Muscle of leg (tissue), 11 donors: ENCODE results near the gene UBA3. TPM values are rescaled to one million over a fixed set of nuclear protein-coding genes. Genes with fewer than 3 reads are reported as not detected.

Source experiments
- DNase-seq: peaks from one replicate; pipeline ENCODE4 v3.0.0; 2013
- H3K27ac ChIP-seq: one replicate; pipeline ENCODE4 v1.5.1; 2013; ENCODE audit warnings: mild to moderate bottlenecking, low read length, control low read depth
- H3K27me3 ChIP-seq: one replicate; pipeline ENCODE4 v1.6.1; 2013; ENCODE audit warnings: low read length; ENCODE audit not compliant: control insufficient read depth, insufficient read depth
- H3K36me3 ChIP-seq: one replicate; pipeline ENCODE4 v1.6.1; 2013; ENCODE audit warnings: low read length; ENCODE audit not compliant: control insufficient read depth, insufficient read depth
- H3K4me1 ChIP-seq: one replicate; pipeline ENCODE4 v1.6.1; 2013; ENCODE audit warnings: low read length; ENCODE audit not compliant: control insufficient read depth, insufficient read depth
- H3K4me3 ChIP-seq: one replicate; pipeline ENCODE4 v1.5.1; 2013; ENCODE audit warnings: low read length, control low read depth
- H3K9me3 ChIP-seq: replicated peaks from 2 replicates; pipeline ENCODE4 v1.6.1; 2013; ENCODE audit warnings: low read depth, low read length; ENCODE audit not compliant: control insufficient read depth
- WGBS: methylation state at CpG from one replicate; pipeline ENCODE4 v1.1.5; 2013; ENCODE audit warnings: missing lambda C conversion rate; ENCODE audit not compliant: insufficient coverage; 5-methylcytosine and 5-hydroxymethylcytosine counted together
- polyA plus RNA-seq, 8 donors: library from polyadenylated mRNA; unstranded; fragments of 120-200 nt; gene quantifications; one replicate each; pipeline versions ENCODE4 v1.2.1 to v1.2.3, GENCODE V29; 2013; ENCODE audit warnings: inconsistent platforms in 1 of 8, low replicate concordance in 1 of 8; ENCODE audit not compliant: insufficient read length in 8 of 8, insufficient read depth in 1 of 8
- total RNA-seq: library from RNA; stranded (reverse); fragments of 120-200 nt; gene quantifications from one replicate; pipeline ENCODE4 v1.2.4, GENCODE V29; 2013

The UBA3 gene
- total and polyA plus RNA-seq, 9 donors = 40.9 to 51.1 (median 42.8) TPM

- no peaks in the 10 kb centered on the region for H3K9me3 ChIP-seq
- no peak for DNase-seq
- H3K4me1 ChIP-seq = no peaks in the 10 kb centered on the region
- no peak overlapping the region for H3K27ac ChIP-seq
- WGBS = 100% methylated on average over 2 of the region's 8 CpGs
- no peak overlapping the region for H3K4me3 ChIP-seq
- H3K27me3 ChIP-seq = no peaks in the 10 kb centered on the region
- H3K36me3 ChIP-seq = peaks cover 31% of the 10 kb centered on the region
Measured at GRCh38 chr3:69104586-69104985, 24.4 kb upstream of the UBA3 start.

GRCh38 chr3:69103123-69103522 lies 23.0 kb upstream of the UBA3 start:
- Histone ChIP-seq H3K27me3 (no peaks in the 10 kb centered on the region), H3K4me3 (no peak overlapping the region), H3K36me3 (peaks cover 27% of the 10 kb centered on the region), H3K9me3 (no peaks in the 10 kb centered on the region), H3K4me1 (no peaks in the 10 kb centered on the region), H3K27ac (no peak overlapping the region)
- no CpG with 5 or more reads among the region's 3 CpGs for WGBS
- DNase-seq = no peak

- DNase-seq = no peak
- Histone ChIP-seq H3K4me1 (no peaks in the 10 kb centered on the region), H3K4me3 (no peak overlapping the region), H3K9me3 (no peaks in the 10 kb centered on the region), H3K36me3 (peaks cover 27% of the 10 kb centered on the region), H3K27ac (no peak overlapping the region), H3K27me3 (no peaks in the 10 kb centered on the region)
- 100% methylated on average over 2 of the region's 4 CpGs for WGBS
Measured at GRCh38 chr3:69102384-69102783, 22.2 kb upstream of the UBA3 start.

- H3K4me3 ChIP-seq = no peak overlapping the region
- no peaks in the 10 kb centered on the region for H3K27me3 ChIP-seq
- H3K36me3 ChIP-seq = peaks cover 29% of the 10 kb centered on the region
- no peak for DNase-seq
- H3K9me3 ChIP-seq = no peaks in the 10 kb centered on the region
- no peak overlapping the region for H3K27ac ChIP-seq
- H3K4me1 ChIP-seq = peaks cover 4% of the 10 kb centered on the region
- WGBS = no CpG with 5 or more reads among the region's 4 CpGs
Measured at GRCh38 chr3:69099576-69099975, 19.4 kb upstream of the UBA3 start.

- H3K27me3 ChIP-seq = no peaks in the 10 kb centered on the region
- H3K4me3 ChIP-seq = no peak overlapping the region
- H3K4me1 ChIP-seq = peaks cover 4% of the 10 kb centered on the region
- H3K36me3 ChIP-seq = peaks cover 22% of the 10 kb centered on the region
- no peak for DNase-seq
- no peak overlapping the region for H3K27ac ChIP-seq
- no peaks in the 10 kb centered on the region for H3K9me3 ChIP-seq
- 90% methylated on average over 2 of the region's 9 CpGs for WGBS
Measured at GRCh38 chr3:69097407-69098086, 17.4 kb upstream of the UBA3 start.

GRCh38 chr3:69096299-69096698 lies 16.1 kb upstream of the UBA3 start:
- no peaks in the 10 kb centered on the region for H3K9me3 ChIP-seq
- no peak for DNase-seq
- H3K27me3 ChIP-seq = no peaks in the 10 kb centered on the region
- WGBS = no CpG with 5 or more reads among the region's 5 CpGs
- H3K27ac ChIP-seq = no peak overlapping the region
- no peak overlapping the region for H3K4me3 ChIP-seq
- peaks cover 4% of the 10 kb centered on the region for H3K4me1 ChIP-seq
- H3K36me3 ChIP-seq = peaks cover 16% of the 10 kb centered on the region

GRCh38 chr3:69095636-69096035 lies 15.5 kb upstream of the UBA3 start:
- H3K4me3 ChIP-seq = no peak overlapping the region
- DNase-seq = no peak
- H3K36me3 ChIP-seq = peaks cover 15% of the 10 kb centered on the region
- peaks cover 4% of the 10 kb centered on the region for H3K4me1 ChIP-seq
- H3K27me3 ChIP-seq = no peaks in the 10 kb centered on the region
- peak overlapping the region; percentile 42 for H3K27ac ChIP-seq
- no peaks in the 10 kb centered on the region for H3K9me3 ChIP-seq
- 70% methylated on average over 1 of the region's 5 CpGs for WGBS

- 72% methylated on average over 4 of the region's 8 CpGs for WGBS
- H3K4me1 ChIP-seq = peaks cover 6% of the 10 kb centered on the region
- no peaks in the 10 kb centered on the region for H3K27me3 ChIP-seq
- H3K36me3 ChIP-seq = peaks cover 18% of the 10 kb centered on the region
- H3K9me3 ChIP-seq = no peaks in the 10 kb centered on the region
- DNase-seq = peak; percentile 60
- H3K4me3 ChIP-seq = no peak overlapping the region
- no peak overlapping the region for H3K27ac ChIP-seq
Measured at GRCh38 chr3:69094467-69095205, 14.5 kb upstream of the UBA3 start.

- H3K9me3 ChIP-seq = no peaks in the 10 kb centered on the region
- H3K27me3 ChIP-seq = no peaks in the 10 kb centered on the region
- peak overlapping the region; percentile 31 for H3K27ac ChIP-seq
- H3K36me3 ChIP-seq = peaks cover 21% of the 10 kb centered on the region
- peaks cover 17% of the 10 kb centered on the region for H3K4me1 ChIP-seq
- DNase-seq = peak; percentile 42
- WGBS = no CpG with 5 or more reads among the region's 4 CpGs
- no peak overlapping the region for H3K4me3 ChIP-seq
Measured at GRCh38 chr3:69092030-69092516, 11.9 kb upstream of the UBA3 start.

GRCh38 chr3:69091389-69092029 lies 11.3 kb upstream of the UBA3 start:
- H3K36me3 ChIP-seq = peaks cover 21% of the 10 kb centered on the region
- no peak overlapping the region for H3K4me3 ChIP-seq
- peaks cover 23% of the 10 kb centered on the region for H3K4me1 ChIP-seq
- DNase-seq = no peak
- no peaks in the 10 kb centered on the region for H3K9me3 ChIP-seq
- 56% methylated on average over 1 of the region's 5 CpGs for WGBS
- no peaks in the 10 kb centered on the region for H3K27me3 ChIP-seq
- no peak overlapping the region for H3K27ac ChIP-seq
